Fibroblast of villous mesenchyme (primary cell): ENCODE results near the gene SRCIN1. TPM values are rescaled to one million over a fixed set of nuclear protein-coding genes. Genes with fewer than 3 reads are reported as not detected.
A peak's percentile ranks its signal among the peaks of the same experiment; 100 is the strongest.

ENCODE experiments used
- DNase-seq: peaks from one replicate; pipeline ENCODE4 v3.0.0-alpha.2; 2010; ENCODE audit warnings: low read depth
- H3K4me3 ChIP-seq: 2 replicates; pipeline ENCODE4 v1.5.1; 2011; ENCODE audit warnings: low read depth, mild to moderate bottlenecking, low read length
- CTCF ChIP-seq: IDR thresholded peaks from 2 replicates; pipeline ENCODE4 v1.5.1; 2012; ENCODE audit warnings: low read depth, mild to moderate bottlenecking, low read length; ENCODE audit not compliant: insufficient read depth
- total RNA-seq: library from RNA; depleted of rRNA; stranded (reverse); fragments of >200 nt; gene quantifications from 2 replicates; pipeline ENCODE4 v1.2.3, GENCODE V29; 2012

SRCIN1 gene
- total RNA-seq, 1 donor, result not detected

- no peak overlapping the region for H3K4me3 ChIP-seq
- TF ChIP-seq CTCF, result no peak
- DNase-seq, result peak; percentile 43
Measured at GRCh38 chr17:38598536-38598935, 7.2 kb downstream of the SRCIN1 start.

DNA sequence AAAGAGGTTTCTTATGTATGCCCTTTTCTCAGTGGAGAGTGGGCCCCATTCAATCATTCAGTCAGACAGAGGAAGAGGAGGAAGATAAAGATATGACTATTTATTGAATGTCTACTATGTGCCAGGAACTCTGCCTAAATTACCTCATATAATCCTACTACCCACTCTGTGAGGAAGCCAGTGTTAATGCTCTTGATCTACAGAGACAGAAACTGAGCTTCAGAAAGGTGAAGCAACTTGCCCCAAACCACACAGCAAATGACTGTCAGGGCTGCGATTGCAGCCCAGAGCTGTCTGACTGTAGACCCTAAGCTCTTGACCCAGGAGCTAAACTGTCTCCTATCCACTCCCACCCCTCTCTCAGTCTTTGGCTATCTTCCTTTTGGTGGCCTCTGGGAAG lies 8.4 kb downstream of the SRCIN1 start:
- TF ChIP-seq CTCF, result no peak
- H3K4me3 ChIP-seq, result no peak overlapping the region
- DNase-seq, result no peak

DNA sequence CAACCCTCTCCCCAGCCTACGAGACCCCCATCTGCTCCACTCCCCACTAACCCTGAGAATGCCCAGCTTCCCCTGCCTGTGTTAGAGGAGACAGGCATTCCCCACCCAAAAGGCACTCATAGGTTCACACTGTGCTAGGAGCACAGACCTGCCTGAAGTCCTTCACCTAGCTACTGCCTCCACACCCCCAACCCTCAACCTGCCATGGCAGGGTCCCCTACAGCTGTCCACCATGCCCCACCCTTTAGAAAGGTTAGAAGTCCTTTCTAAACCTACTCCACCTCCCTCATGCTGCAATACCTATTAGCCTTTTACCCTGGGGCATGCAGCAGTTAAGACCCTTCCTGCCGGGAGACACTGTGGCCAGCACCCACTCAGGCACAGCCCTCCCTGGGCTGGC lies 9.1 kb downstream of the SRCIN1 start:
- DNase-seq, result no peak
- H3K4me3 ChIP-seq, result no peak overlapping the region
- TF ChIP-seq CTCF, result no peak

GRCh38 chr17:38595892-38596291 lies 9.9 kb downstream of the SRCIN1 start:
- no peak overlapping the region for H3K4me3 ChIP-seq
- no peak for TF ChIP-seq CTCF
- DNase-seq, result no peak

- H3K4me3 ChIP-seq, result no peak overlapping the region
- no peak for DNase-seq
- no peak for TF ChIP-seq CTCF
Measured at GRCh38 chr17:38594152-38594551, 11.6 kb downstream of the SRCIN1 start.

DNA sequence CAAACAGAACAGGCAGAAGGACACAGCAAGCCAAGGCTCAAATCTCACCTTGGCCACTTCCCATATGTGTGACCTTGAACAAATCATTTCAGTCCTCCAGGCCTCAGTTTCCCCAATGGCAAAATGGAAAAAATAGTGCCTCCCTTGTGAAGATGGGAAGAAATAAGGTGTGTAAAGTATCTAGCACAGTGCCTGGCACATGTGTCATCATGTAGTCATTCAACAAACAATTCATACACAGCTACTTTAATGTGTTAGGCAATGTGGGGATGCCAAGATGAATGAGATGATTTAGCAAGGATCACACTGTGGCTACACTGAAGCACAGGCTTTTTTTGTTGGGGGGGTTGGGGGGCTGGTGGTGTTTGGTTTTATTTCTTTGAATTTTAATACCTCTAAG lies 13.3 kb downstream of the SRCIN1 start:
- H3K4me3 ChIP-seq, result no peak overlapping the region
- DNase-seq, result no peak
- no peak for TF ChIP-seq CTCF

DNA sequence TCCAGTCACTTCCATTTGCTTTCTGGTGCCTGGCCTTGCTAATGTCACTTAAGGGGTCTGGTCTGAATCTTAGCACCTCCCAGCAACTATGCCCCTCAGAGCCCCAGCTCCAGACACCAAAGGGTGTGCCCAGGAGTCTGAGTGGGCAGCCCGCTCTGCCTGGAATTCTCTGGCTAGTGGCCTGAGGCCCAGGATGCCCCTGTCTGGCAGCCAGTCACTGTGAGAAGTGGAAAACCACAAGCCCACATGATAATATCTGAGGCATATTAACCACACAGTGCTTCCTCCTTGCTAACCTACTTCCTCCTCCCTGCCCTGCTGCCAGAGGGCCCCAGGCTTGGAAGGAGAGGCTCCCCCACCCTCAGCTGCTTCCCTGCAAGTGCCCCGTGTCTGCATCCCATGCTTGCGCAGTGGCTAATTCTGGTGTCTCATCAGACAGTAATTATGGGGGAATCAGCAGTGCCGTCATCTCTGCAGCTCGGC lies 14.0 kb downstream of the SRCIN1 start:
- DNase-seq, result no peak
- no peak for TF ChIP-seq CTCF
- no peak overlapping the region for H3K4me3 ChIP-seq
